Esophagus muscularis mucosa (tissue), 4 donors: ENCODE data around the gene PDE8B.

Experiments used
- CTCF ChIP-seq, 3 experiments: fragments of 200-600 bp in 2 of 3; fragments of 450-650 bp in 1 of 3; sonication (generic) in 2 of 3; IDR thresholded peaks; one replicate each; pipeline ENCODE4 v1.5.1; 2017 to 2019; ENCODE audit warnings: antibody characterized with exemption in 3 of 3, mild to moderate bottlenecking in 2 of 3, moderate library complexity in 1 of 3
- EP300 ChIP-seq: sonication (generic); formaldehyde crosslinking; IDR thresholded peaks from one replicate; pipeline ENCODE4 v1.6.1; 2017; ENCODE audit warnings: antibody characterized with exemption
- POLR2A ChIP-seq: fragments of 450-650 bp; IDR thresholded peaks from one replicate; pipeline ENCODE4 v1.6.1; 2017; ENCODE audit warnings: antibody characterized with exemption, moderate library complexity, mild to moderate bottlenecking, low read depth
- POLR2AphosphoS5 ChIP-seq, 2 donors: sonication (generic); formaldehyde crosslinking; IDR thresholded peaks; one replicate each; pipeline ENCODE4 v1.6.1; 2017; ENCODE audit warnings: antibody characterized with exemption in 2 of 2

GRCh38 chr5:77308154-77308960 lies 97.9 kb downstream of the PDE8B start:
- TF ChIP-seq POLR2A (no peak), CTCF (IDR thresholded peaks at IDR 0.05) (no peak), POLR2AphosphoS5 (IDR thresholded peaks at IDR 0.05) (no peak), EP300 (no peak)
